WTC11 (cell line): ENCODE measurements around the gene SNRPD2. TPM values are rescaled to one million over a fixed set of nuclear protein-coding genes. Genes with fewer than 3 reads are reported as not detected.

Experiments used
- ATAC-seq: fragments of 200-7000 bp; cut with Tn5 transposase; 2 replicates; pipeline ENCODE4 v1.10.0; 2021; ENCODE audit warnings: mild to moderate bottlenecking, moderate library complexity
- CTCF ChIA-PET: fragments of 300-600 bp; sonication (Branson Sonifier 250); formaldehyde crosslinking; loops from one replicate; lab custom pipeline; 2021; ENCODE audit warnings: antibody characterized with exemption; lab: Charles Lee
- POLR2A ChIA-PET: fragments of 350-600 bp; sonication (Branson Sonifier 250); formaldehyde crosslinking; loops from one replicate; lab custom pipeline; 2021; ENCODE audit warnings: antibody characterized with exemption; lab: Charles Lee
- DNase-seq: peaks from one replicate; pipeline ENCODE4 v3.0.0; 2021; ENCODE audit warnings: low spot score
- H3K27ac Mint-ChIP-seq: 2 replicates; pipeline ENCODE4 v1.8.0; 2021; ENCODE audit warnings: mixed read lengths
- H3K27me3 Mint-ChIP-seq: 2 replicates; pipeline ENCODE4 v1.8.0; 2021; ENCODE audit warnings: low read depth, mild to moderate bottlenecking, moderate library complexity, mixed read lengths
- H3K36me3 Mint-ChIP-seq: 2 replicates; pipeline ENCODE4 v1.8.0; 2021; ENCODE audit warnings: mixed read lengths
- H3K4me1 Mint-ChIP-seq: 2 replicates; pipeline ENCODE4 v1.8.0; 2022; ENCODE audit warnings: mixed read lengths
- H3K4me3 Mint-ChIP-seq: 2 replicates; pipeline ENCODE4 v1.8.0; 2021; ENCODE audit warnings: mild to moderate bottlenecking, moderate library complexity, mixed read lengths
- H3K9me3 Mint-ChIP-seq: 2 replicates; pipeline ENCODE4 v1.8.0; 2021; ENCODE audit warnings: mixed read lengths
- AR ChIP-seq: fragments of 250-450 bp; sonication (Bioruptor Pico); IDR thresholded peaks from 2 replicates; pipeline ENCODE4 v1.9.0; 2021; ENCODE audit warnings: mild to moderate bottlenecking
- ARID4B ChIP-seq: sonication (generic); formaldehyde crosslinking; IDR thresholded peaks from 2 replicates; pipeline ENCODE4 v1.8.0; 2023; ENCODE audit warnings: missing genetic modification reagents, mild to moderate bottlenecking, borderline replicate concordance
- ATF2 ChIP-seq: sonication (generic); formaldehyde crosslinking; IDR thresholded peaks from 2 replicates; pipeline ENCODE4 v1.8.1; 2022; ENCODE audit warnings: low read depth, missing genetic modification reagents, borderline replicate concordance
- ATF6 ChIP-seq: sonication (generic); formaldehyde crosslinking; IDR thresholded peaks from 2 replicates; pipeline ENCODE4 v1.8.1; 2023; ENCODE audit warnings: mild to moderate bottlenecking, missing genetic modification reagents
- ELF4 ChIP-seq: sonication (generic); formaldehyde crosslinking; IDR thresholded peaks from 2 replicates; pipeline ENCODE4 v1.8.1; 2022; ENCODE audit warnings: low read depth, mild to moderate bottlenecking, moderate library complexity, missing genetic modification reagents
- ETV6 ChIP-seq: sonication (generic); formaldehyde crosslinking; IDR thresholded peaks from 2 replicates; pipeline ENCODE4 v1.8.1; 2022; ENCODE audit warnings: mild to moderate bottlenecking, missing genetic modification reagents
- FOXP4 ChIP-seq: sonication (generic); formaldehyde crosslinking; IDR thresholded peaks from 2 replicates; pipeline ENCODE4 v1.8.0; 2022; ENCODE audit warnings: mild to moderate bottlenecking, missing genetic modification reagents
- HMGXB4 ChIP-seq: sonication (generic); formaldehyde crosslinking; IDR thresholded peaks from 2 replicates; pipeline ENCODE4 v1.8.1; 2023; ENCODE audit warnings: mild to moderate bottlenecking, moderate library complexity, missing genetic modification reagents
- MXD4 ChIP-seq: fragments of 250-450 bp; sonication (Bioruptor Pico); IDR thresholded peaks from 2 replicates; pipeline ENCODE4 v1.8.0; 2021; ENCODE audit warnings: mild to moderate bottlenecking, moderate library complexity, borderline replicate concordance
- MYBL2 ChIP-seq: sonication (generic); formaldehyde crosslinking; IDR thresholded peaks from 2 replicates; pipeline ENCODE4 v1.8.1; 2023; ENCODE audit warnings: mild to moderate bottlenecking, moderate library complexity, missing genetic modification reagents
- NFATC4 ChIP-seq: fragments of 250-450 bp; sonication (Bioruptor Pico); IDR thresholded peaks from 2 replicates; pipeline ENCODE4 v1.9.0; 2021; ENCODE audit warnings: mild to moderate bottlenecking
- NFYB ChIP-seq: sonication (generic); formaldehyde crosslinking; conservative IDR thresholded peaks from 2 replicates; pipeline ENCODE4 v1.8.0; 2022; ENCODE audit warnings: low read depth, missing genetic modification reagents
- PRRX2 ChIP-seq: fragments of 250-450 bp; sonication (Bioruptor Pico); IDR thresholded peaks from 2 replicates; pipeline ENCODE4 v1.8.0; 2021; ENCODE audit warnings: mild to moderate bottlenecking
- SP1 ChIP-seq: sonication (generic); formaldehyde crosslinking; conservative IDR thresholded peaks from 2 replicates; pipeline ENCODE4 v1.8.1; 2022; ENCODE audit warnings: missing genetic modification reagents
- TP53 ChIP-seq: sonication (generic); formaldehyde crosslinking; IDR thresholded peaks from 2 replicates; pipeline ENCODE4 v1.8.1; 2023; ENCODE audit warnings: mild to moderate bottlenecking, missing genetic modification reagents
- USF1 ChIP-seq: sonication (generic); formaldehyde crosslinking; IDR thresholded peaks from 2 replicates; pipeline ENCODE4 v1.8.0; 2022; ENCODE audit warnings: mild to moderate bottlenecking, missing genetic modification reagents
- ZNF138 ChIP-seq: sonication (generic); formaldehyde crosslinking; conservative IDR thresholded peaks from 2 replicates; pipeline ENCODE4 v1.8.1; 2022; ENCODE audit warnings: mild to moderate bottlenecking, moderate library complexity, missing genetic modification reagents
- ZNF317 ChIP-seq: sonication (generic); formaldehyde crosslinking; IDR thresholded peaks from 2 replicates; pipeline ENCODE4 v1.8.1; 2023; ENCODE audit warnings: low read depth, mild to moderate bottlenecking, moderate library complexity, missing genetic modification reagents, borderline replicate concordance
- ZNF423 ChIP-seq: fragments of 250-450 bp; sonication (Bioruptor Pico); IDR thresholded peaks from 2 replicates; pipeline ENCODE4 v2.1.2; 2022; ENCODE audit warnings: mild to moderate bottlenecking, moderate library complexity
- ZNF512 ChIP-seq: sonication (generic); formaldehyde crosslinking; IDR thresholded peaks from 2 replicates; pipeline ENCODE4 v1.8.1; 2022; ENCODE audit warnings: missing genetic modification reagents, borderline replicate concordance
- total RNA-seq: library from RNA; stranded (reverse); gene quantifications from 3 replicates; pipeline ENCODE4 v1.2.3, GENCODE V29; 2021

SNRPD2 gene
- total RNA-seq, 1 experiment from 2014 or later, result 739 TPM

- peaks cover 29% of the 10 kb centered on the region for H3K27me3 Mint-ChIP-seq
- ChIA-PET POLR2A (no interaction called here), CTCF (interaction anchor here (0.5 to 1.3 kb wide), 2 partner anchors 19 to 35 kb away, joined by 3 to 4 read pairs; partner anchors contain the start of gene QPCTL)
- H3K4me1 Mint-ChIP-seq, result peaks cover 2% of the 10 kb centered on the region; the same call in 1 of the 2 replicates
- no peaks in the 10 kb centered on the region for H3K36me3 Mint-ChIP-seq
- H3K9me3 Mint-ChIP-seq, result no peaks in the 10 kb centered on the region
- TF ChIP-seq ZNF423, result no peak
- no peak for TF ChIP-seq ZNF317 (CRISPR knock-in tag)
- no peak for TF ChIP-seq AR (CRISPR knock-in tag)
- no peak for TF ChIP-seq FOXP4 (CRISPR knock-in tag)
- TF ChIP-seq ETV6 (CRISPR knock-in tag), result no peak
- no peak for TF ChIP-seq TP53 (CRISPR knock-in tag)
- TF ChIP-seq NFYB, result no peak
- no peak for TF ChIP-seq USF1 (CRISPR knock-in tag)
- no peak for TF ChIP-seq ZNF138 (CRISPR knock-in tag)
- TF ChIP-seq HMGXB4, result no peak
- no peak for TF ChIP-seq SP1 (CRISPR knock-in tag)
- no peak for TF ChIP-seq ELF4 (CRISPR knock-in tag)
- TF ChIP-seq MXD4 (CRISPR knock-in tag), result no peak
- no peak for TF ChIP-seq NFATC4 (CRISPR knock-in tag)
- no peak for TF ChIP-seq ATF6
- TF ChIP-seq PRRX2, result no peak
- TF ChIP-seq ARID4B (CRISPR knock-in tag), result no peak
- no peak for TF ChIP-seq ATF2
- TF ChIP-seq ZNF512 (CRISPR knock-in tag), result no peak
- TF ChIP-seq MYBL2 (CRISPR knock-in tag), result no peak
- DNase-seq (no peak), ATAC-seq (peak; percentile 32)
- H3K27ac Mint-ChIP-seq, result no peak overlapping the region
- H3K4me3 Mint-ChIP-seq, result no peak overlapping the region
These were observed 34.1 kb downstream of the SNRPD2 start for GRCh38 chr19:45657520-45658167.
